ENCODE results near the gene RBM47.
A peak's percentile ranks its signal among the peaks of the same experiment; 100 is the strongest.
"Not testable (repeated sequence)": the region's sequence is repeated elsewhere in the genome, so short reads cannot be mapped to it uniquely, and the experiment has no call there.

Gene RBM47

GRCh38 chr4:40546969-40547788 lies 82.5 kb downstream of the RBM47 start:
- peak overlapping the region in 5 of 11 experiments; percentile 28 to 94 (median 83); a peak in 9 of 22 replicates for H3K4me2 ChIP-seq
- H3K27ac ChIP-seq: peak overlapping the region in 6 of 11 experiments; percentile 27 to 63 (median 52); a peak in 10 of 22 replicates
- H3K9ac ChIP-seq: peak overlapping the region in 4 of 11 experiments; percentile 3 to 47 (median 16); a peak in 5 of 22 replicates
- no peaks in the 10 kb centered on the region for H3K27me3 ChIP-seq
- TF ChIP-seq Cebpa-rat (IDR thresholded peaks at IDR 0.05): no peak
- peaks cover 17 to 70% (median 42%) of the 10 kb centered on the region in 10 experiments for H3K4me1 ChIP-seq
- H4K20me1 ChIP-seq: peaks cover 0 to 65% (median 0%) of the 10 kb centered on the region in 11 experiments; a peak in 2 of 22 replicates
- H3K4me3 ChIP-seq: no peak overlapping the region
- H3K36me3 ChIP-seq: peaks cover 0 to 52% (median 0%) of the 10 kb centered on the region in 11 experiments; a peak in 5 of 22 replicates
- no peaks in the 10 kb centered on the region for H3K9me3 ChIP-seq (replicated peaks in 1 of 11)

GRCh38 chr4:40546506-40546905 lies 83.2 kb downstream of the RBM47 start:
- H3K4me1 ChIP-seq: peaks cover 15 to 63% (median 36%) of the 10 kb centered on the region in 10 experiments
- peaks cover 0 to 58% (median 0%) of the 10 kb centered on the region in 11 experiments; a peak in 5 of 22 replicates for H3K36me3 ChIP-seq
- no peaks in the 10 kb centered on the region for H3K27me3 ChIP-seq
- H3K27ac ChIP-seq: peak overlapping the region in 5 of 11 experiments; percentile 27 to 63 (median 50); a peak in 5 of 22 replicates
- peak overlapping the region in 2 of 11 experiments; percentile 9 to 47; a peak in 3 of 22 replicates for H3K9ac ChIP-seq
- H4K20me1 ChIP-seq: peaks cover 0 to 72% (median 0%) of the 10 kb centered on the region in 11 experiments; a peak in 2 of 22 replicates
- H3K4me3 ChIP-seq: no peak overlapping the region
- H3K4me2 ChIP-seq: peak overlapping the region in 5 of 11 experiments; percentile 28 to 94 (median 83); a peak in 8 of 22 replicates
- TF ChIP-seq Cebpa-rat (IDR thresholded peaks at IDR 0.05): no peak
- H3K9me3 ChIP-seq (replicated peaks in 1 of 11): no peaks in the 10 kb centered on the region

- H3K9ac ChIP-seq; H3K9me3 ChIP-seq (replicated peaks in 1 of 11); H3K27ac ChIP-seq; H3K4me3 ChIP-seq; H3K4me2 ChIP-seq; H3K27me3 ChIP-seq: not testable (repeated sequence)
- Histone ChIP-seq H3K36me3 (peaks cover 0 to 66% (median 0%) of the 10 kb centered on the region in 11 experiments; a peak in 5 of 22 replicates), H4K20me1 (peaks cover 0 to 79% (median 0%) of the 10 kb centered on the region in 11 experiments; a peak in 2 of 22 replicates), H3K4me1 (peaks cover 4 to 53% (median 26%) of the 10 kb centered on the region in 10 experiments)
These were observed 84.2 kb downstream of the RBM47 start for GRCh38 chr4:40545487-40545886.

GRCh38 chr4:40544221-40544620 lies 85.4 kb downstream of the RBM47 start:
- TF ChIP-seq Cebpa-rat (IDR thresholded peaks at IDR 0.05): no peak
- Histone ChIP-seq H3K27me3 (no peaks in the 10 kb centered on the region), H3K27ac (no peak overlapping the region), H3K9ac (no peak overlapping the region), H3K4me2 (no peak overlapping the region), H3K9me3 (replicated peaks in 1 of 11) (no peaks in the 10 kb centered on the region), H4K20me1 (peaks cover 0 to 84% (median 0%) of the 10 kb centered on the region in 11 experiments; a peak in 2 of 22 replicates), H3K4me1 (peaks cover 0 to 41% (median 16%) of the 10 kb centered on the region in 10 experiments; a peak in 12 of 20 replicates), H3K4me3 (no peak overlapping the region), H3K36me3 (peaks cover 0 to 78% (median 0%) of the 10 kb centered on the region in 11 experiments; a peak in 5 of 22 replicates)

- no peak overlapping the region for H3K27ac ChIP-seq
- H3K4me2 ChIP-seq: no peak overlapping the region
- no peaks in the 10 kb centered on the region for H3K27me3 ChIP-seq
- H3K36me3 ChIP-seq: peaks cover 0 to 90% (median 0%) of the 10 kb centered on the region in 11 experiments; a peak in 5 of 22 replicates
- H3K4me3 ChIP-seq: no peak overlapping the region
- no peak for TF ChIP-seq Cebpa-rat (IDR thresholded peaks at IDR 0.05)
- H4K20me1 ChIP-seq: peaks cover 0 to 90% (median 0%) of the 10 kb centered on the region in 11 experiments; a peak in 3 of 22 replicates
- no peak overlapping the region for H3K9ac ChIP-seq
- H3K9me3 ChIP-seq (replicated peaks in 1 of 11): no peaks in the 10 kb centered on the region
- peaks cover 0 to 6% (median 0%) of the 10 kb centered on the region in 10 experiments; a peak in 1 of 20 replicates for H3K4me1 ChIP-seq
These were observed 88.9 kb downstream of the RBM47 start for GRCh38 chr4:40540800-40541199.

- Histone ChIP-seq H3K4me1 (no peaks in the 10 kb centered on the region), H3K27ac (no peak overlapping the region), H3K9ac (no peak overlapping the region), H3K9me3 (replicated peaks in 1 of 11) (no peaks in the 10 kb centered on the region), H3K36me3 (peaks cover 0 to 86% (median 0%) of the 10 kb centered on the region in 11 experiments; a peak in 4 of 22 replicates), H4K20me1 (peaks cover 0 to 96% (median 0%) of the 10 kb centered on the region in 11 experiments; a peak in 4 of 22 replicates), H3K4me3 (no peak overlapping the region), H3K4me2 (no peak overlapping the region), H3K27me3 (no peaks in the 10 kb centered on the region)
- no peak for TF ChIP-seq Cebpa-rat (IDR thresholded peaks at IDR 0.05)
These were observed 93.6 kb downstream of the RBM47 start for GRCh38 chr4:40536032-40536431.

- Histone ChIP-seq H3K36me3 (peaks cover 0 to 87% (median 0%) of the 10 kb centered on the region in 11 experiments; a peak in 4 of 22 replicates), H3K4me3 (no peak overlapping the region), H4K20me1 (peaks cover 0 to 99% (median 0%) of the 10 kb centered on the region in 11 experiments; a peak in 4 of 22 replicates), H3K4me2 (no peak overlapping the region), H3K9me3 (replicated peaks in 1 of 11) (no peaks in the 10 kb centered on the region), H3K27ac (no peak overlapping the region), H3K9ac (no peak overlapping the region), H3K27me3 (no peaks in the 10 kb centered on the region), H3K4me1 (peaks cover 0 to 5% (median 0%) of the 10 kb centered on the region in 10 experiments; a peak in 2 of 20 replicates)
- TF ChIP-seq Cebpa-rat (IDR thresholded peaks at IDR 0.05): no peak
These were observed 98.0 kb downstream of the RBM47 start for GRCh38 chr4:40531636-40532023.

- Histone ChIP-seq H3K36me3 (peaks cover 0 to 87% (median 0%) of the 10 kb centered on the region in 11 experiments; a peak in 4 of 22 replicates), H4K20me1 (peaks cover 0 to 99% (median 0%) of the 10 kb centered on the region in 11 experiments; a peak in 4 of 22 replicates), H3K9me3 (replicated peaks in 1 of 11) (no peaks in the 10 kb centered on the region), H3K4me2 (no peak overlapping the region), H3K27me3 (no peaks in the 10 kb centered on the region), H3K27ac (no peak overlapping the region), H3K4me3 (no peak overlapping the region), H3K9ac (no peak overlapping the region), H3K4me1 (peaks cover 0 to 11% (median 0%) of the 10 kb centered on the region in 10 experiments; a peak in 4 of 20 replicates)
- TF ChIP-seq Cebpa-rat (IDR thresholded peaks at IDR 0.05): no peak
These were observed 98.6 kb downstream of the RBM47 start for GRCh38 chr4:40530961-40531635.
